NCI-H774 (cell line): ENCODE measurements around the gene USPL1.
"Not testable (repeated sequence)": the region's sequence is repeated elsewhere in the genome, so short reads cannot be mapped to it uniquely, and the experiment has no call there.

Experiments
- DNase-seq: peaks from one replicate; lab custom pipeline; 2025; lab: John Stamatoyannopoulos, UW

USPL1 gene

DNA sequence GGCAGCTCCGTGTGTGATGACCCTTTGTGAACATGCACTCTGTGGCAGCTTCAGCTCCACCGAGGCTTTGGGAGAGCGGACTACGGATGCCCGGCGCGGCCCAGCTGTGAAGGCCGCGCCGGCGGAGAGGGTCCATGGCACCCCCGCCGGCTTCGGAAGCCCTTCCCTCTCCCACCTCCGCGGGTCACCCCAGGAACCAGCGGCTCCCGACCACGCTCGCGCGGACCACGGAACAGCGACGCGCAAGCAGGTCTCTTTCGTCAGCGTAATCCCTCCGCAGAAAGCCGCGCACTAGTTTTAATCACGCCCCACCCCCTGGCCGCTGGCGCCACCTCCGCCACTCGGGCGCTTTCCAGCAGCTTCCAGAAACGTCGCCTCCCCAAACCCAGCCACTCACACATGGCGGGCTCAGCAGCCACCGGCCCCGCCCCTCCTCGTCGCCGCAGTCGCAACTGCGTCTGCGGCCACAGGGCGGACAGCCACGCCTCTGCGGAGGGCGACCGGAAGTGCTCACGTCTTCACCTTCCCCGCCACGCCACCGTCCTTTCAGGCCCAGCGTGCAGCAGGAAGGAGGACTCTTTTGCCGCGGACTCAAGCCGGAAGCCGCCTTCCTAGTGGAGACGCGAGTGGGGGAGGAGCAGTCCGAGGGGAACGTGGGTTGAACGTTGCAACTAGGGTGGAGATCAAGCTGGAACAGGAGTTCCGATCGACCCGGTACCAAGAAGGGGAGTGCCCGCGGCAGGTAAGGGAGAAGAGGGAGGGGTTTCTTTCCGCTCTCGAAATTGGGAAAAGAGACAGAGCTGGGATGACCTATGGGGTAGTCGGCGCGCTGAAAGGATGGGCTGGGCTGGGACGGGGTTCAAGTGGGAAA, at the start of gene USPL1:
TSS of gene USPL1 (plus strand) at position 606 of the 871 bp plus-strand sequence. CDS start 3,221 bp downstream, outside the sequence.
- DNase-seq = peak; percentile 89

DNA sequence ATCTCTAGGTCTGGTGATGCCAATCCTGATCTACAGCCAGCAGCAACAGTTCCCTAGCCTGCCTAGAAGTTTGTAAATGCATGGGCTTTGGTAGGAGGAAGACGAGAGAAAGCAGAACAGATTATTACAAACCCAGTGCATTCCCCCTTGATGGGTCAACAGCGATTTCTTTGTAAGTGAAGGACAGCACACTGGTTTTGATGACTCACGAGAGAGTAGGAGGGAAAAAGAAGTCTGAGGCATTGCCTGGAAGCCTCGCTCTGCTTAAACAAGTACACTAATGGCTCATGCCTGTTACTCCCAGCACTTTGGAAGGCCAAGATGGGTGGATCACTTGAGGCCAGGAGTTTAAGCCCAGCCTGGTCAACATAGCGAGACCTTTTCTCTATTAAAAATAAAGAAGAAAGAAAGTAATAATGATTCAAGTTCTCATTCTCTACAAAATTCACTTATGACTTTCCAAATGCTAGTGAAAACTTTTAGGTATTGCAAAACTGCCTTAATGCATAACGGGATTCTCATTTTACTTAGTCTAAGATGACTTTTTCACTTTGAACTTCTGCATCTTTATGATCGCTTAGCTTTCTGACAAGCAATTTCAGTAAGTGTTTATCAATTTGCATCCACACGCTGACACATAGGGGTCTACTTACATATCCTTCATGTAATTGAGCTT, 47.7 kb upstream of the USPL1 start:
- DNase-seq = no peak

- DNase-seq = no peak
These were observed 47.0 kb upstream of the USPL1 start for GRCh38 chr13:30570691-30571090.

DNA sequence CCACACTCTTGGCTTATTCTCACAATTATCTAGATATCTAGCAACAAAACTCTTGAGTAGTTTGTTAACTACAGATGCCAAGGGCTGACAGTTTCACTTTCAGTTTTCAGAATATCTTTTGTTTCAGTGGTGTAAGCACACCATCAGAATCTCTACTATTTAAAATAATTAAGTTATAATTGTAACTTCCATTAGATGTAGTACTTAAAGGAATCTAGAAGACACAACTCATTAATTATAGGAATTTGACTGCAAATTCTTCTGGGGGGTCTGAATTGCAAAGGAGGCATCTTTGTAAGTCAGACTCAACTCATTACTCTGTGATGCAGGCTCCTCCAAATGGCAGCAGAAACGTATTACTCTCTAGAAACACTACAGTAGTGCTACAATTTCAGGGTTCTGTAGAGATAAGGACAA, 44.9 kb upstream of the USPL1 start:
- no peak for DNase-seq

- DNase-seq = no peak
These were observed 41.2 kb upstream of the USPL1 start for GRCh38 chr13:30576528-30576927.

DNA sequence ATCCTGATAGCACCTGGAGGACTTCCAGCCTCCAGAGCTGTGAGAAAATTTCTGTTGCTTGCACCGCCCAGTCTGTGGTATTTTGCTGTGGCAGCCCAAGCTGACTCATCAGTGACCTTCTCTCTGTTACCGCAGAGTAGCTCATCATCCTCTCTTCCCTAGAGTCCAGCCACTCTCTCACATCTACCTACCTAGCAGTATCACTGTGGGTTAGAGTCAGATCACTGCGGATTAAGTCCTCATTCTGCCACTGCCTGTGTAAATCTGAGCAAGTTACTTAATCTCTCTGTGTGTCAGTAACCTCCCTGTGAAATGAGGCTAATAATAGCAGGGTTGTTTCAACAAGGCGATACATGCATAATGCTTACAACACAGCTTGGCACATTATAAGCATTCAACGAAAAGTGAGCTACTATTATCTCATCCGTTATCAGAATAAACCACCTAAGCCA, 40.3 kb upstream of the USPL1 start:
- no peak for DNase-seq

- DNase-seq = no peak
These were observed 36.7 kb upstream of the USPL1 start for GRCh38 chr13:30580852-30581502.

DNA sequence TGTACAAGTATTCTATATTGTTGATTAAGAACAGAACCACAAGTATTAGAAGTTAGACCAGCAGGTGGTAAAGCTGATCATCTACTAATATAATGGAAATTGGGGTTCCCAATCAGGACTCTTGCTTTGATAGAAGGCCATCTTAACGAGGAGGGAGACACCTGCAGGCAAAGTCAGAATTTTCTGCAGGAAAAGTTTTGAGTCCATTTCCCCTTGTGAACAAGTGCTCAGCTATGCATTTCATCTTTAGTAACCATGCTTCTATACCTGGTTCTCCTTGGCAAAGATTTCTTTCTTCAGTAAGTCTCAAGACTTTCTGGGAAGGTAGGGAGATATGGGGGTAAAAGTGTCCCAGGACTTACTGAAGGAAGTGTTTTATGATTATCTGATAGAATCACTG, 36.1 kb upstream of the USPL1 start:
- DNase-seq = no peak

- DNase-seq = no peak
These were observed 33.5 kb upstream of the USPL1 start for GRCh38 chr13:30584051-30584731.

- DNase-seq = no peak
These were observed 31.9 kb upstream of the USPL1 start for GRCh38 chr13:30585748-30586262.

DNA sequence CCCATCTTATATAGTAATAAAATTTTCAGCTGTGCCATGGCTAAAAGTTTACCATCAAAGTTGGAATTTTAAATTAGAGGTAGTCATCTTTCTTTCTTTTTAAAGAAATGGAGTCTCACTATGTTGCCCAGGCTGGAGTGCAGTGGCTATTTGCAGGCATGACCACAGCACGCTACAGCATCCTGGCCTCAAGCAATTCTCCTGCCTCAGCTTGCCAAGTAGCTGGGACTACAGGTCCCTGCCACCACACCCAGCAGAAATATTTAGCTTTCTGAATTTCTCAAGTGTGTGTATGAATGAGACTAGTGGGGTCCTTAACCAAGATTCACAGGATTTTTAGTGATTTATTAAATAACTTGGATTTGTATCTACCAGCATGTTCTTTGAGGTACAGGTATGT, 30.5 kb upstream of the USPL1 start:
- no peak for DNase-seq

- DNase-seq = no peak
These were observed 30.0 kb upstream of the USPL1 start for GRCh38 chr13:30587739-30588138.

DNA sequence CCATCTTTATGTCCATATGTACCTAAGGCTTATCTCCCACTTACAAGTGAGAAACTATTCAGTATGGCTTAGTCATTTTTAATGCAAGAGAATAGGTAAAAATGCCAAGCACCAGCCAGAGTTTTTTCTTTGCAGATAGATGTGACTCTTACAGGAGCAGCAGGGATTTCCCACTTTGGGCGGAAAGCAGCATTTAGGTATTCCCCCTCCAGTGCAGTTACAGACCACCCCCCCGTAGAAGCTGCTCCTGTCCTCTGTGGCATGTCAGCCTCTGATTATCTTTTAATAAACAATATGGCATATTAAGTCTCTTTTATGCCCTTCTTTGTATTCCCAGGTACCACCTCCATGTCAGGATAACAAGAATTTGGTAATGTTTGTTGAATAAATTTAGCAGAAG, 24.7 kb upstream of the USPL1 start:
- no peak for DNase-seq

GRCh38 chr13:30600496-30600895, 17.2 kb upstream of the USPL1 start:
- no peak for DNase-seq

- DNase-seq = no peak
These were observed 15.9 kb upstream of the USPL1 start for GRCh38 chr13:30601836-30602235.

DNA sequence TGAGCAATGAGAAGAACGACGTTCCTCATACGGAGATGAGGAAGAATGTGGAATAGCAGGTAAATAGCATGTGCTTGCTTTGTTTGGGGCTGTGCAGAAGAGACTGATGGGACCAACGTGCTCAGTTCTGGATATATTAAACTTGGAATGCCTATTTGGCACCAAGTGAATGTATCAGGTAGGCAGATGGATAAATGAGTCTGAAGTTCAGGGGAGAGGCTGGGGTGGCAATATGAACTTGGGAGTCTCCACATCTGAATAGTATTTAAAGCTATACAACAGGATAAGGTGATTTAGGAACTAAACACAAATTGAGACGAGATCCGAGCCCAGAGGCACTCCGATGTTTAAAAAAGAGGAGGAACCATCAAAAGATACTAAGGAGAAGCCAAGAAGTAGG, 12.7 kb upstream of the USPL1 start:
- no peak for DNase-seq

GRCh38 chr13:30607186-30607585, 10.5 kb upstream of the USPL1 start:
- not testable (repeated sequence) for DNase-seq

DNA sequence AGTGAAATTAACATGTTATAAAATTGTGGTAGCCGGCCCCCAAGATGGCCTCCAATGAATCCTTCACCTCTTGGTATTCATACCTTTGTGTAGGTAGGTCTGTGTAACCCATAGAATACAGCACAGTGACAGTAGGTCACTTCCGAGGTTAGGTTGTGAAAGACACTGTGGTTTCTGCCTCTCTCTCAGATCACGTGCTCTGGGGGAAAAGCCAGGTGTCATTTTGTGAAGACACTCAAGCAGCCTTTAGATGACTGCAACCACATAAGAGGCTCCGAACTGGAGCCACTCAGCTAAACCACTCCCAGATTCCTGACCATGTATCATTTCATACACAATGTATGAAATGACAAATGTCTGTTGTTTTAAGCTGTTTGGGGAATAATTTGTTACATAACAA, 9.8 kb upstream of the USPL1 start:
- DNase-seq = no peak

GRCh38 chr13:30608364-30608763, 9.4 kb upstream of the USPL1 start:
- no peak for DNase-seq

DNA sequence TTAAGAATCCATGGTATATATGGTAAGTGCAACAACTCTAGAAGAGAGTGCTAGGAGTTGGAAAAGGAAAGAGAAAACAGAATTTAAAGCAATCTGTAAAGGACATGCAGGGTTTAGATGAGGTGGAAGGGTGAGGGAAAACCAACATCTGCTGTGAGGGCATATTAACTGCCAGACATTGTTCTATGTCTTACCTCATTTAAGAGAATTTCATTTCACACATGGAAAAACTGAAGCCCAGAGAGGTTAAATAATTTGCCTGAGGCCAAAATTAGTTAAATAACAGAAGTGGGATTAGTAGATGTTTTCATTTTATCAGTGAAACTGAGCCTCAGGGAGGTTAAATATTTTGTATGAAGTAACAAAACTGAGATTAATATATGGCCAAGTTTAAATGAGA, 7.4 kb upstream of the USPL1 start:
- DNase-seq = no peak

GRCh38 chr13:30615481-30615865, 2.2 kb upstream of the USPL1 start:
- DNase-seq = no peak
